HEK293 (cell line): ENCODE data around the gene HSF2BP.

Experiments used
- CTCF ChIP-seq: fragments of 450-650 bp; formaldehyde crosslinking; IDR thresholded peaks from 2 replicates; pipeline ENCODE4 v1.5.1; 2016; ENCODE audit warnings: missing biosample characterization, missing genetic modification characterization
- KLF16 ChIP-seq: fragments of 450-650 bp; formaldehyde crosslinking; IDR thresholded peaks from 2 replicates; pipeline ENCODE4 v1.5.1; 2017; ENCODE audit warnings: missing biosample characterization, missing genetic modification characterization

- TF ChIP-seq KLF16 (tag by site-specific recombination) (no peak), CTCF (tag by site-specific recombination) (no peak)
Measured at GRCh38 chr21:43604505-43605204, 54.6 kb downstream of the HSF2BP start.
